GM12878 (cell line): ENCODE data around the gene ERC2. TPM values are rescaled to one million over a fixed set of nuclear protein-coding genes. Genes with fewer than 3 reads are reported as not detected.

Source experiments
- ATAC-seq: fragments of 200-7000 bp; cut with Tn5 transposase; 3 replicates; pipeline ENCODE4 v1.9.1; 2020; ENCODE audit warnings: mild to moderate bottlenecking, moderate library complexity
- BruUV-seq: library from RNA; stranded (reverse); fragments of 400-500 nt; replicated peaks from 2 replicates; lab custom pipeline; 2021; lab: Mats Ljungman, UMichigan
- CTCF ChIA-PET: fragments of 300-600 bp; sonication (Branson Sonifier 250); formaldehyde crosslinking; extraction: SDS; loops from one replicate; lab custom pipeline; 2021; ENCODE audit warnings: inconsistent platforms; lab: Yijun Ruan, JAX
- POLR2A ChIA-PET: fragments of 350-600 bp; formaldehyde crosslinking; extraction: SDS; loops from one replicate; lab custom pipeline; 2021; ENCODE audit warnings: inconsistent platforms; lab: Charles Lee
- RAD21 ChIA-PET: fragments of 300-600 bp; sonication (Branson Sonifier 250); formaldehyde crosslinking; loops from one replicate; lab custom pipeline; 2023; ENCODE audit warnings: antibody characterized with exemption; ENCODE audit not compliant: unreplicated experiment; lab: Charles Lee
- SMC1A ChIA-PET: fragments of 300-600 bp; sonication (Branson Sonifier 250); formaldehyde crosslinking; loops from one replicate; lab custom pipeline; 2023; ENCODE audit not compliant: unreplicated experiment, uncharacterized antibody; lab: Charles Lee
- DNase-seq: peaks from one replicate; pipeline ENCODE4 v3.0.0-alpha.2; 2011; ENCODE audit warnings: low read depth, low spot score
- FAIRE-seq: peaks from 3 replicates; lab custom pipeline; 2011; peaks lifted over from hg19 to GRCh38; lab: Jason Lieb, UNC
- H2AFZ ChIP-seq: 2 replicates; pipeline ENCODE4 v1.6.0; 2011; ENCODE audit warnings: low read depth, low read length, control low read depth; ENCODE audit not compliant: control insufficient read depth
- H3K27ac ChIP-seq: 2 replicates; pipeline ENCODE4 v1.5.1; 2011; ENCODE audit warnings: control low read depth; ENCODE audit not compliant: control insufficient read depth, insufficient read depth
- H3K27me3 ChIP-seq, 2 experiments: replicated peaks in 1 of 2; 2 replicates each; pipeline versions ENCODE4 v1.6.0 to v1.6.1; 2011; ENCODE audit warnings: low read length in 1 of 2; ENCODE audit not compliant: control insufficient read depth in 2 of 2, insufficient read depth in 2 of 2
- H3K36me3 ChIP-seq, 2 experiments: 2 replicates each; pipeline ENCODE4 v1.5.1; 2011; ENCODE audit warnings: low read length in 1 of 2; ENCODE audit not compliant: control insufficient read depth in 2 of 2, insufficient read depth in 2 of 2
- H3K4me1 ChIP-seq: 2 replicates; pipeline ENCODE4 v1.6.1; 2011; ENCODE audit warnings: mild to moderate bottlenecking, low read length, moderate library complexity, mixed read lengths; ENCODE audit not compliant: control insufficient read depth, insufficient read depth
- H3K4me2 ChIP-seq: 2 replicates; pipeline ENCODE4 v1.6.0; 2011; ENCODE audit warnings: control low read depth; ENCODE audit not compliant: control insufficient read depth, insufficient read depth
- H3K4me3 ChIP-seq: fragments of 200-600 bp; sonication (generic); 2 replicates; pipeline ENCODE4 v1.5.1; 2016
- H3K79me2 ChIP-seq: 2 replicates; pipeline ENCODE4 v1.6.0; 2011; ENCODE audit warnings: low read length; ENCODE audit not compliant: control insufficient read depth, insufficient read depth
- H3K9ac ChIP-seq: 2 replicates; pipeline ENCODE4 v1.8.0; 2011; ENCODE audit warnings: low read length, control low read depth, mixed read lengths; ENCODE audit not compliant: control insufficient read depth, insufficient read depth
- H3K9me3 ChIP-seq: replicated peaks from 3 replicates; pipeline ENCODE4 v1.5.1; 2011; ENCODE audit warnings: mild to moderate bottlenecking, low read length; ENCODE audit not compliant: control insufficient read depth, insufficient read depth
- H4K20me1 ChIP-seq: 2 replicates; pipeline ENCODE4 v1.6.0; 2011; ENCODE audit not compliant: control insufficient read depth, insufficient read depth
- ATF3 ChIP-seq: IDR thresholded peaks from 2 replicates; pipeline ENCODE4 v1.6.1; 2011; ENCODE audit warnings: low read depth, mild to moderate bottlenecking, low read length, moderate library complexity, borderline replicate concordance; ENCODE audit errors: extremely low read depth
- FOXK2 ChIP-seq: fragments of 450-650 bp; IDR thresholded peaks from 2 replicates; pipeline ENCODE4 v1.6.1; 2017; ENCODE audit warnings: mild to moderate bottlenecking, moderate library complexity
- GATAD2B ChIP-seq: fragments of 450-650 bp; conservative IDR thresholded peaks from 2 replicates; pipeline ENCODE4 v1.6.1; 2017; ENCODE audit warnings: low read depth, mild to moderate bottlenecking, moderate library complexity
- HDAC2 ChIP-seq: fragments of 200-600 bp; sonication (generic); IDR thresholded peaks from 2 replicates; pipeline ENCODE4 v1.6.1; 2017
- IKZF2 ChIP-seq, 2 experiments: fragments of 450-650 bp; IDR thresholded peaks; 2 replicates each; pipeline ENCODE4 v1.6.1; 2017; ENCODE audit warnings: mild to moderate bottlenecking in 2 of 2, moderate library complexity in 2 of 2
- IRF3 ChIP-seq: fragments of 450-650 bp; IDR thresholded peaks from 2 replicates; pipeline ENCODE4 v1.6.1; 2014; ENCODE audit warnings: mild to moderate bottlenecking
- IRF4 ChIP-seq: IDR thresholded peaks from 2 replicates; pipeline ENCODE4 v1.6.1; 2011; ENCODE audit warnings: low read depth, low read length
- MXI1 ChIP-seq: fragments of 150-350 bp; IDR thresholded peaks from 2 replicates; pipeline ENCODE4 v1.6.1; 2011; ENCODE audit warnings: low read depth, mild to moderate bottlenecking, inconsistent platforms, low read length, improper control_type of control experiment
- NFXL1 ChIP-seq: fragments of 450-650 bp; IDR thresholded peaks from 2 replicates; pipeline ENCODE4 v1.6.1; 2017; ENCODE audit warnings: antibody characterized with exemption, mild to moderate bottlenecking, borderline replicate concordance
- NFYA ChIP-seq: IDR thresholded peaks from 2 replicates; pipeline ENCODE4 v1.6.1; 2011; ENCODE audit warnings: low read depth, mild to moderate bottlenecking, low read length, improper control_type of control experiment, borderline replicate concordance
- NR2C2 ChIP-seq: IDR thresholded peaks from 2 replicates; pipeline ENCODE4 v1.6.1; 2011; ENCODE audit warnings: borderline replicate concordance, low read depth; ENCODE audit not compliant: control insufficient read depth, insufficient read length
- NRF1 ChIP-seq: conservative IDR thresholded peaks from 2 replicates; pipeline ENCODE4 v1.6.1; 2011; ENCODE audit warnings: mild to moderate bottlenecking, low read depth, low read length, improper control_type of control experiment
- POU2F2 ChIP-seq: IDR thresholded peaks from 3 replicates; pipeline ENCODE4 v1.6.1; 2011; ENCODE audit warnings: low read depth, mild to moderate bottlenecking, low read length, borderline replicate concordance
- RB1 ChIP-seq: fragments of 450-650 bp; formaldehyde crosslinking; IDR thresholded peaks from 2 replicates; pipeline ENCODE4 v1.6.1; 2017; ENCODE audit warnings: mild to moderate bottlenecking, borderline replicate concordance
- SIN3A ChIP-seq: IDR thresholded peaks from 2 replicates; pipeline ENCODE4 v1.6.1; 2012; ENCODE audit warnings: low read depth, low read length, improper control_type of control experiment
- SMC3 ChIP-seq: IDR thresholded peaks from 2 replicates; pipeline ENCODE4 v1.6.1; 2011; ENCODE audit warnings: low read length, improper control_type of control experiment, borderline replicate concordance
- YY1 ChIP-seq: IDR thresholded peaks from 2 replicates; pipeline ENCODE4 v1.6.1; 2011; ENCODE audit warnings: low read depth, mild to moderate bottlenecking, low read length
- ZBTB11 ChIP-seq: fragments of 450-650 bp; formaldehyde crosslinking; IDR thresholded peaks from 2 replicates; pipeline ENCODE4 v1.5.0; 2022; ENCODE audit warnings: mild to moderate bottlenecking, missing genetic modification characterization
- ZBTB33 ChIP-seq: fragments of 450-650 bp; IDR thresholded peaks from 2 replicates; pipeline ENCODE4 v1.6.1; 2017; ENCODE audit warnings: mild to moderate bottlenecking
- WGBS: methylation state at CpG from one replicate; pipeline ENCODE4 v1.1.6; 2016; ENCODE audit warnings: low lambda C conversion rate; ENCODE audit not compliant: insufficient replicate concordance, insufficient coverage; ENCODE audit errors: missing lambda C conversion rate; 5-methylcytosine and 5-hydroxymethylcytosine counted together
- in situ Hi-C: fragments of 300-500 bp; cut with MboI; formaldehyde crosslinking; loops from 9 replicates; pipeline ENCODE4 v1.14.3; 2018; ENCODE audit warnings: mixed read lengths
- intact Hi-C: fragments of 100-400 bp; cut with micrococcal nuclease; formaldehyde crosslinking; loops from one replicate; pipeline ENCODE4 v1.14.2; 2022; ENCODE audit not compliant: unreplicated experiment
- polyA plus RNA-seq, 11 experiments: library from polyadenylated mRNA; depleted of rRNA in 4 of 11; unstranded in 6 of 11; stranded (reverse) in 5 of 11; fragments of >200 nt; fragmentation: Nextera tagmentation in 4 of 11; fragmentation: Illumina TruSeq in 1 of 11; extraction: Ambion mirVana in 4 of 11; extraction: Trizol in 1 of 11; gene quantifications; 1 replicate in 1 of 11; 2 replicates in 10 of 11; pipeline versions ENCODE4 v1.2.1 to v1.2.3, GENCODE V29; 2011 to 2016; ENCODE audit warnings: inconsistent platforms in 2 of 11, missing spikeins in 2 of 11, low read depth in 1 of 11
- total RNA-seq, 4 experiments: library from RNA; depleted of rRNA in 3 of 4; stranded (reverse); fragments of >200 nt in 3 of 4; fragmentation: Illumina TruSeq in 1 of 4; extraction: Trizol in 1 of 4; gene quantifications; 2 replicates each; pipeline versions ENCODE4 v1.2.1 to v1.2.3, GENCODE V29; 2013 to 2021

Gene ERC2
- total and polyA plus RNA-seq, 10 of the 15 experiments (the other 5 are each of a cell fraction or from before 2014, with no cell fraction given): 0.06 to 1.4 (median 0.12) TPM; not detected in 3

- Histone ChIP-seq H3K9me3 (no peaks in the 10 kb centered on the region), H3K79me2 (no peaks in the 10 kb centered on the region), H2AFZ (no peak overlapping the region), H3K27me3 (no peaks in the 10 kb centered on the region; a peak in 2 of 4 replicates), H4K20me1 (no peaks in the 10 kb centered on the region), H3K4me1 (no peaks in the 10 kb centered on the region), H3K36me3 (no peaks in the 10 kb centered on the region), H3K27ac (no peak overlapping the region), H3K9ac (no peak overlapping the region), H3K4me3 (no peak overlapping the region), H3K4me2 (no peak overlapping the region)
- FAIRE-seq (no peak), DNase-seq (no peak), ATAC-seq (no peak)
- BruUV-seq: no TSS peak
- ChIA-PET SMC1A (no interaction called here), RAD21 (no interaction called here), CTCF (no interaction called here)
- in situ Hi-C loops (no loop called here), intact Hi-C loops (no loop called here)
- 55% methylated on average over 5 of the region's 5 CpGs for WGBS
- no peak for TF ChIP-seq FOXK2
- TF ChIP-seq YY1: no peak
- TF ChIP-seq POU2F2: no peak
- no peak for TF ChIP-seq SIN3A
- no peak for TF ChIP-seq IRF3
- TF ChIP-seq IKZF2 (IDR thresholded peaks at IDR 0.05): no peak
- TF ChIP-seq MXI1: no peak
- TF ChIP-seq ZBTB33: no peak
- no peak for TF ChIP-seq IRF4
- no peak for TF ChIP-seq SMC3
- no peak for TF ChIP-seq GATAD2B
- TF ChIP-seq NR2C2: no peak
- TF ChIP-seq RB1: no peak
- TF ChIP-seq ZBTB11: no peak
- no peak for TF ChIP-seq NFXL1
- no peak for TF ChIP-seq NFYA
- TF ChIP-seq NRF1: no peak
- TF ChIP-seq HDAC2: no peak
- TF ChIP-seq ATF3: no peak
- TF ChIP-seq, all 136 proteins: peak for 0
- POLR2A ChIA-PET: no interaction called here
Measured at GRCh38 chr3:55796533-55796932, 671.7 kb downstream of the ERC2 start.
